AG10803 (cell line): ENCODE results near the gene ZNF600.
"Not testable (repeated sequence)": the region's sequence is repeated elsewhere in the genome, so short reads cannot be mapped to it uniquely, and the experiment has no call there.

Source experiments
- DNase-seq: peaks from one replicate; pipeline ENCODE4 v3.0.0; 2010; ENCODE audit warnings: low read depth
- H3K4me3 ChIP-seq: 2 replicates; pipeline ENCODE4 v1.5.1; 2011; ENCODE audit warnings: mild to moderate bottlenecking, low read length, control low read depth
- TF ChIP-seq, protein P1 (sequence below): conservative IDR thresholded peaks from 2 replicates; pipeline ENCODE4 v1.5.1; 2011; ENCODE audit warnings: mild to moderate bottlenecking, low read length, control low read depth, inconsistent platforms

ZNF600 gene

DNA sequence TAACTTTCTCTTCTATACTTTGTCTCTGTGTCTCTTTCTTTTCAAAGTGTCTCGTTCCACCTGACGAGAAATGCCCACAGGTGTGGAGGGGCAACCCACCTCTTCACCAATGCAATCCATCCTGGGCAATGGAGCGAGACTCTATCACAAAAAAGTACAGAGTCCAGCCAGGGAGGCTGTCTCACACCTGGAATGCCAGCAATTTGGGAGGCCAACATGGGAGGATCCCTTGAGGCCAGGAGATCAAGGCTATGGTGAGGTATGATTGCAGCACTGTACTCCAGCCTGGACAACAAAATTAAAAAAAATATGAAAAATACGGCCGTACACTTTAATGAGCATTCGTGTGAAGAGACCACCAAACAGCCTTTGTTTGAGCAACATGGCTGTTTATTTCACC is 2.8 kb upstream of the ZNF600 start:
- no peak for DNase-seq
- TF ChIP-seq, protein P1, sequence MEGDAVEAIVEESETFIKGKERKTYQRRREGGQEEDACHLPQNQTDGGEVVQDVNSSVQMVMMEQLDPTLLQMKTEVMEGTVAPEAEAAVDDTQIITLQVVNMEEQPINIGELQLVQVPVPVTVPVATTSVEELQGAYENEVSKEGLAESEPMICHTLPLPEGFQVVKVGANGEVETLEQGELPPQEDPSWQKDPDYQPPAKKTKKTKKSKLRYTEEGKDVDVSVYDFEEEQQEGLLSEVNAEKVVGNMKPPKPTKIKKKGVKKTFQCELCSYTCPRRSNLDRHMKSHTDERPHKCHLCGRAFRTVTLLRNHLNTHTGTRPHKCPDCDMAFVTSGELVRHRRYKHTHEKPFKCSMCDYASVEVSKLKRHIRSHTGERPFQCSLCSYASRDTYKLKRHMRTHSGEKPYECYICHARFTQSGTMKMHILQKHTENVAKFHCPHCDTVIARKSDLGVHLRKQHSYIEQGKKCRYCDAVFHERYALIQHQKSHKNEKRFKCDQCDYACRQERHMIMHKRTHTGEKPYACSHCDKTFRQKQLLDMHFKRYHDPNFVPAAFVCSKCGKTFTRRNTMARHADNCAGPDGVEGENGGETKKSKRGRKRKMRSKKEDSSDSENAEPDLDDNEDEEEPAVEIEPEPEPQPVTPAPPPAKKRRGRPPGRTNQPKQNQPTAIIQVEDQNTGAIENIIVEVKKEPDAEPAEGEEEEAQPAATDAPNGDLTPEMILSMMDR: no peak
- H3K4me3 ChIP-seq: no peak overlapping the region

DNA sequence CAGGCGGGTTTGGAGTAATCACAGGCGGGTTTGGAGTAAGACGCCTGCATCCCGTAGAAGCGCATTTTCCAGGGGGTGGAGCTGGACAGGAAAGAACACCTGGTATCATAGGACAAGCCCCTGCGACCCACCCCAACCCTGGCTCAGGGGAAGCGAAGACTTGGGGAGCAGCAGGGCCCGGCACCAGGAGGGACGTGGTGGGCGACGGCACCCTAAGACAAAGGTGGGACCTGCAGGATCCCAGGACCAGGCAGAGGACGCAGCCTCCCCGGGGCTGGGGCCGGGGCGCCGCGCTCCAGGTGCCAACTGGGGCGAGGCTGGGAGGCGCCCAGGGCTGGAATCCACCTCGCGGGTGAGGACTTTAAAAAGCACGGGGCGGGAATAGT is 520 bp downstream of the ZNF600 start:
- peak overlapping the region; percentile 77 for H3K4me3 ChIP-seq
- no peak for DNase-seq
- TF ChIP-seq, protein P1: no peak

DNA sequence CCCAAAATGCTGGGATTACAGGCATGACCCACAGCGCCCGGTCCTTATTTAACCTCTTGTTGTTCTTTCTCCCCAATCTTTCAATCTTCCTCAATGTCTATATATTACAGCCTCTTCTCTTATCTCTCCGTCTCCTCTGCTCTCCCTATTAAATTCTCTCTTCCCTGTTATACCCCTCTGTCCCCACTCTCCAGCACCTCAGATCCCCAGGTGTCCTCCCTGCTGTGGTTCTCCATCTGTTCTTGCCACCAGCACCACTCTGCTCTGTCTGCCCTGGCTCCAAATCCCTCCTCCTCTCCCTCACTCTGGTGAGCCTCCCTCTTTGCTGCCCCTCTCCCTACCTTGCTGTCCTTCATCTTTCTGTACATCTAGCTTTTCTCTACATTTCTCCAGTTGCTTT is 1.1 kb downstream of the ZNF600 start:
- TF ChIP-seq, protein P1: no peak
- H3K4me3 ChIP-seq: no peak overlapping the region
- DNase-seq: no peak

DNA sequence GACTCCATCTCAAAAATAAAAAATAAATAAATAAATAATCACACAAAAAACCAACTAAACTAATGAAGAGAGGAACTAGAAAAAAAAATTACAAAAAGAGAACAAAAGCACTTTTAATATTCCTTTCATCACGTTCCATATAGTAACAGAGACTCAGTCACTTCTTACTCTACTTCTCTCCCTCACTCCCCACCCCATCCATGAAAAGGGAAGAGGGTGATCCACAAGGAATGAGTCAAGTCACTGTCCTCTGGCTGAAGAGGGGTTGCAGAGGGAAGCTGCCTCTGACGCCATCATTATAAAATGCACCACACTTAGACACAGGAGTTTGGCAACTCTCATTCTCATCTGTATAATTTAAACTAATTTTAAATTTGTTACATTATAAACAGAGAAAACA is 3.7 kb downstream of the ZNF600 start:
- not testable (repeated sequence) for H3K4me3 ChIP-seq, DNase-seq

DNA sequence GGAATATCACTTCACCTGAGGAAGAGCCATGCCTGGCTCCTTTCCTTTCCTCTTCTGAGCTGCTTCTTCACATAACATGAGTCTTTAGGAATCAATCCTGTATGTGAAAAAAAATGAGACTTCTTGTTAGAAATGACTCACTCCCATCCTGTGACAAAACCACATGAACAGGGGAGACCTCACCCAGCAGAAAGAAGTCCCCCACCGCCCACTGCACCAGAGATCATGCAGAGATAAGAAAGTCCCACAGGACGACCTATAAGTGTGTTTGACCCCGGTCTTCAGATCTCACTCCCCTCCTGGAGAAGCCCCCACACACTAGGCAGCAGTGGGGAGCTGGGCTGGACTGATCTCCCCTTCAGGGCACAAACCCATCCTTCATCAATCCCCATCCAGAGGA is 7.8 kb downstream of the ZNF600 start:
- H3K4me3 ChIP-seq: no peak overlapping the region
- DNase-seq: no peak
- TF ChIP-seq, protein P1: no peak

DNA sequence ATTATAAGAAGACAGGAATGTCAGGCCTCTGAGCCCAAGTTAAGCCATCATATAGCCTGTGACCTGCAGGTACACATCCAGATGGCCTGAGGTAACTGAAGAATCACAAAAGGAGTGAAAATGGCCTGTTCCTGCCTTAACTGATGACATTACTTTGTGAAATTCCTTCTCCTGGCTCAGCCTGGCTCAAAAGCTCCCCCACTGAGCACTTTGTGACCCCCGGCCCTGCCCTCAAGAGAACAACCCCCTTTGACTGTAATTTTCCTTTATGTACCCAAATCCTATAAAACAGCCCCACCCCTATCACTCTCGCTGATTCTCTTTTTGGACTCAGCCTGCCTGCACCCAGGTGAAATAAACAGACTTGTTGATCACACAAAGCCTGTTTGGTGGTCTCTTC is 30.1 kb downstream of the ZNF600 start:
- not testable (repeated sequence) for H3K4me3 ChIP-seq, DNase-seq

DNA sequence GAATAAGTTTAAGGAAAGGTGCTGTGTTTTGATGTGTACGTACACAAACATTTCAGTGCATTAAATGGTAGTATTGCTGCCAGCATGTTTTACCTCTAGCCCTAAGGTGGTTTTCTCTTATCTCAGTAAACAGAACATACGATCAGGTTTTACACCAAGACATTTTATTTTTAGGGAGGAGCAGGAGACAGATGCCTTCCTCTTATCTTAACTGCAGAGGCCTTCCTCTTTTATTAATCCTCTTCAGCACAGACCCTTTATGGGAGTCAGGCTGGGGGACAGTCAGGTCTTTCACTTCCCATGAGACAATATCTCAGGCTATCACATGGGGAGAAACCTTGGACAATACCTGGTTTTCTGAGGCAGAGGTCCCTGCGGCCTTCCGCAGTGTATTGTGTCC is 36.8 kb downstream of the ZNF600 start:
- DNase-seq: no peak
- TF ChIP-seq, protein P1: no peak
- H3K4me3 ChIP-seq: no peak overlapping the region

DNA sequence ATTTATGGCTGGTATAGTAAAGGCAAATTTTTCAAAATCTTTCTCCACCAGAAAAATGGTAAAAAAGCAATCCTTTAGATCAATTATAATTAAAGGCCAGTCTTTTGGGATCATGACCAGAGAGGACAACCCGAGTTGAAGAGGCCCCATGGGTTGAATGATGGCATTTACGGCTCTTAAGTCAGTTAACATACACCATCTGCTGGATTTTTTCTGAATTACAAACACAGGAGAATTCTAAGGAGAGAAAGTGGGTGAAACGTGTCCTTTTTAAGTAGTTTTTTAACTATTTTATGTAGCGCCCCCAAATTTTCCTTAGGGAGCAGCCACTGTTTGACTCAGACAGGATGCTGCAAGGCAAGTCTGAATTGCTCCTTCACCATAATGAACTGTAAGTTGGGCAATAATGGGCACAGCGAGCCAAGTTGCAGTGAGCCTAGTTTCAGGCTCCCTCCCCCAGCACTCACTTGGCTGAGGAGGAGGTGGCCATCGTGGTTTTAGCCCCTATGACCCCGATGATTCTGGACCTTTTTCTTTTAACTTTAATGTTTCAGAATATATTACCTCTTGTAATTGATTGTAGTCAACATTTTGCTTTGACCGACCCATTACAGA is 38.1 kb downstream of the ZNF600 start:
- no peak overlapping the region for H3K4me3 ChIP-seq
- DNase-seq: peak; percentile 45
- TF ChIP-seq, protein P1: peak; percentile 46

DNA sequence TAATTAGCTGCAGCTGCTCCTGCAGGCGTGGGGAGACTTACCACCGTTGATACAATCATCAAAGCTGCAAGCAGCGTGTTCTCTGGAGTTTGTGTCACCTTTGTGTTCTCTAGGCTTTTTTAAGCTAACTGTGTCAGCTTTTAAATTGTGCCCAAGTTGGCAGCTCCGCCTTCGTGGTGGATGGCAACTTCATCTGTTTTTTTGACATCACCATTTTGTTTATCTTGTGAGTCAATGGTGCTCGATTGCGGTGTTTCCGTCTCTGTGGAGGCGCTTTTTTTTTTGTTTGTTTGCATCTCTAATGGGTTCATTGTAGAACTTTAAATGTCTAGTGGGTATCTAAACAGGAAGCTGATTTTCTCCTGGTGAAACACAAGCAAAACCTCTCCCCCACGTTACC is 40.7 kb downstream of the ZNF600 start:
- not testable (repeated sequence) for DNase-seq, H3K4me3 ChIP-seq
